Measurements from ENCODE around the gene PTCD1. TPM values are rescaled to one million over a fixed set of nuclear protein-coding genes. Genes with fewer than 3 reads are reported as not detected.

The PTCD1 gene
- total and polyA plus RNA-seq, 7 experiments from 2014 or later, result 3.7 to 10.8 (median 4.3) TPM

GRCh38 chr7:99369767-99370391 lies 68.7 kb downstream of the PTCD1 start:
- H3K27ac Mint-ChIP-seq, result peak overlapping the region in 3 of 9 donors; percentile 18 to 43 (median 24)
- H3K9me3 Mint-ChIP-seq, result no peaks in the 10 kb centered on the region

GRCh38 chr7:99368750-99369389 lies 69.7 kb downstream of the PTCD1 start:
- Histone ChIP-seq H3K4me3 (ENCODE audit: low read length) (no peak overlapping the region), H3K27ac (ENCODE audit: low read depth, low read length) (no peak overlapping the region), H3K27me3 (ENCODE audit: control insufficient read depth in 2 of 2, insufficient read depth in 2 of 2, low read length in 2 of 2) (no peaks in the 10 kb centered on the region), H3K9me3 (ENCODE audit: control insufficient read depth in 2 of 3, low read length in 3 of 3) (no peaks in the 10 kb centered on the region), H3K4me1 (ENCODE audit: control insufficient read depth in 2 of 2, insufficient read depth in 2 of 2, low read length in 2 of 2) (no peaks in the 10 kb centered on the region), H3K36me3 (ENCODE audit: control insufficient read depth in 2 of 3, insufficient read depth in 3 of 3, low read length in 3 of 3) (peaks cover 7 to 32% (median 10%) of the 10 kb centered on the region in 3 experiments)
- H3K27me3 Mint-ChIP-seq, result no peaks in the 10 kb centered on the region
- DNase-seq (no peak), ATAC-seq (no peak)
- peaks cover 0 to 12% (median 6%) of the 10 kb centered on the region in 7 donors for H3K4me1 Mint-ChIP-seq
- no peak overlapping the region for H3K4me3 Mint-ChIP-seq
- H3K9me3 Mint-ChIP-seq, result no peaks in the 10 kb centered on the region
- H3K27ac Mint-ChIP-seq, result peak overlapping the region in 6 of 9 donors; percentile 8 to 77 (median 54)
- H3K36me3 Mint-ChIP-seq, result peaks cover 0 to 7% (median 0%) of the 10 kb centered on the region in 5 donors
- intact Hi-C loops (cut with micrococcal nuclease), result loop anchor here (5.0 kb wide), 2 partner anchors 42 to 468 kb away; partner anchors contain the start of gene ARPC1A (in 1 of the 2)
- POLR2A ChIA-PET, result interaction anchor here (0.7 to 1.6 kb wide), 3 partner anchors 12 to 38 kb away, joined by 4 to 6 read pairs (median 5); no protein-coding TSS in a partner anchor
- CTCF ChIA-PET, result interaction anchor here (0.6 to 0.7 kb wide), 3 partner anchors 12 to 22 kb away, joined by 3 to 4 read pairs (median 3); no protein-coding TSS in a partner anchor

More at GRCh38 chr7:99369767-99370391, 68.7 kb downstream of the PTCD1 start:
- ATAC-seq (no peak), DNase-seq (no peak)
- ChIA-PET POLR2A (interaction anchor here (0.5 to 1.6 kb wide), 5 partner anchors 11 to 668 kb away, joined by 3 to 6 read pairs (median 4); no protein-coding TSS in a partner anchor), CTCF (interaction anchor here (0.6 kb wide), 1 partner anchor 11 kb away, joined by 3 read pairs; no protein-coding TSS in a partner anchor)
- Mint-ChIP-seq H3K27me3 (no peaks in the 10 kb centered on the region), H3K4me1 (peaks cover 0 to 12% (median 6%) of the 10 kb centered on the region in 7 donors), H3K4me3 (peak overlapping the region in 1 of 10 donors; percentile 14), H3K36me3 (peaks cover 0 to 7% (median 0%) of the 10 kb centered on the region in 5 donors)
- intact Hi-C loops (cut with micrococcal nuclease), result loop anchor here (5.0 kb wide), 3 partner anchors 37 to 467 kb away; partner anchors contain the start of genes ARPC1A (in 2 of the 2), BUD31 (in 1 of the 2) and PDAP1 (in 1 of the 2)
- Histone ChIP-seq H3K9me3 (ENCODE audit: control insufficient read depth in 2 of 3, low read length in 3 of 3) (no peaks in the 10 kb centered on the region), H3K27me3 (ENCODE audit: control insufficient read depth in 2 of 2, insufficient read depth in 2 of 2, low read length in 2 of 2) (no peaks in the 10 kb centered on the region), H3K4me3 (ENCODE audit: low read length) (no peak overlapping the region), H3K36me3 (ENCODE audit: control insufficient read depth in 2 of 3, insufficient read depth in 3 of 3, low read length in 3 of 3) (peaks cover 2 to 26% (median 7%) of the 10 kb centered on the region in 3 experiments), H3K27ac (ENCODE audit: low read depth, low read length) (no peak overlapping the region), H3K4me1 (ENCODE audit: control insufficient read depth in 2 of 2, insufficient read depth in 2 of 2, low read length in 2 of 2) (no peaks in the 10 kb centered on the region)

Other genes starting within 250 kb of the PTCD1 start
- not detected for gene KPNA7, start 230.7 kb downstream of the PTCD1 start, total RNA-seq
- not detected for gene KPNA7, start 230.7 kb downstream of the PTCD1 start, polyA plus RNA-seq
- gene MYH16, start 166.0 kb downstream of the PTCD1 start, total RNA-seq, result not detected
- not detected for gene MYH16, start 166.0 kb downstream of the PTCD1 start, polyA plus RNA-seq
- gene ARPC1A, start 112.9 kb downstream of the PTCD1 start, total RNA-seq, result 10 to 100 TPM; 28.1 to 62.5 (median 43.2) TPM
- 100 to 1,000 TPM in 1 of 2 donors, 10 to 100 TPM in 1; 55.7 to 101 TPM for gene ARPC1A, start 112.9 kb downstream of the PTCD1 start, polyA plus RNA-seq
- gene ARPC1B, start 64.1 kb downstream of the PTCD1 start, total RNA-seq, result 100 to 1,000 TPM in 4 of 5 experiments, 10 to 100 TPM in 1; 88.1 to 364 (median 141) TPM
- 100 to 1,000 TPM; 379 to 575 TPM for gene ARPC1B, start 64.1 kb downstream of the PTCD1 start, polyA plus RNA-seq
- gene PDAP1, start 30.2 kb downstream of the PTCD1 start, total RNA-seq, result 100 to 1,000 TPM in 1 of 5 experiments, 10 to 100 TPM in 4; 42.8 to 104 (median 64.0) TPM
- 10 to 100 TPM; 38.4 to 41.2 TPM for gene PDAP1, start 30.2 kb downstream of the PTCD1 start, polyA plus RNA-seq
- 100 to 1,000 TPM in 2 of 5 experiments, 10 to 100 TPM in 3; 55.2 to 134 (median 83.9) TPM for gene BUD31, start 29.8 kb downstream of the PTCD1 start, total RNA-seq
- gene BUD31, start 29.8 kb downstream of the PTCD1 start, polyA plus RNA-seq, result 100 to 1,000 TPM; 148 to 173 TPM
- gene CPSF4, start 145 bp upstream of the PTCD1 start, total RNA-seq, result 10 to 100 TPM; 36.3 to 69.4 (median 45.7) TPM
- 10 to 100 TPM; 22.4 to 28.3 TPM for gene CPSF4, start 145 bp upstream of the PTCD1 start, polyA plus RNA-seq
- 100 to 1,000 TPM in 3 of 5 experiments, 10 to 100 TPM in 2; 77.8 to 349 (median 126) TPM for gene ATP5MF, start 27.4 kb upstream of the PTCD1 start, total RNA-seq
- gene ATP5MF, start 27.4 kb upstream of the PTCD1 start, polyA plus RNA-seq, result 100 to 1,000 TPM; 345 to 406 TPM
- gene ZNF789, start 34.1 kb upstream of the PTCD1 start, total RNA-seq, result 10 to 100 TPM; 17.4 to 28.0 (median 27.3) TPM
- 10 to 100 TPM in 1 of 2 donors, 1 to 10 TPM in 1; 9.5 to 10.6 TPM for gene ZNF789, start 34.1 kb upstream of the PTCD1 start, polyA plus RNA-seq
- 100 to 1,000 TPM in 2 of 5 experiments, 10 to 100 TPM in 3; 55.2 to 199 (median 98.1) TPM for gene ZNF394, start 61.5 kb upstream of the PTCD1 start, total RNA-seq
- 10 to 100 TPM; 68.2 to 93.3 TPM for gene ZNF394, start 61.5 kb upstream of the PTCD1 start, polyA plus RNA-seq
- gene ZKSCAN5, start 65.9 kb upstream of the PTCD1 start, total RNA-seq, result 10 to 100 TPM in 1 of 5 experiments, 1 to 10 TPM in 4; 4.7 to 11.0 (median 8.3) TPM
- gene ZKSCAN5, start 65.9 kb upstream of the PTCD1 start, polyA plus RNA-seq, result 1 to 10 TPM; 4.1 to 8.1 TPM
- gene FAM200A, start 113.3 kb upstream of the PTCD1 start, total RNA-seq, result 10 to 100 TPM in 2 of 5 experiments, 1 to 10 TPM in 3; 1.9 to 13.6 (median 5.0) TPM
- 1 to 10 TPM; 5.9 to 7.6 TPM for gene FAM200A, start 113.3 kb upstream of the PTCD1 start, polyA plus RNA-seq
- gene ZNF655, start 119.8 kb upstream of the PTCD1 start, total RNA-seq, result 100 to 1,000 TPM; 110 to 165 (median 157) TPM
- gene ZNF655, start 119.8 kb upstream of the PTCD1 start, polyA plus RNA-seq, result 10 to 100 TPM; 65.8 to 81.7 TPM
- gene TMEM225B, start 159.5 kb upstream of the PTCD1 start, total RNA-seq, result 1 to 10 TPM in 1 of 5 experiments, under 1 TPM in 3, not detected in 1; 0.80 to 1.9 (median 0.90) TPM
- gene TMEM225B, start 159.5 kb upstream of the PTCD1 start, polyA plus RNA-seq, result 1 to 10 TPM in 1 of 2 donors, under 1 TPM in 1; 0.44 to 2.5 TPM
- gene ZSCAN25, start 178.1 kb upstream of the PTCD1 start, total RNA-seq, result 10 to 100 TPM; 33.9 to 51.6 (median 43.8) TPM
- 10 to 100 TPM; 15.5 to 20.6 TPM for gene ZSCAN25, start 178.1 kb upstream of the PTCD1 start, polyA plus RNA-seq
- gene CYP3A5, start 241.2 kb upstream of the PTCD1 start, total RNA-seq, result under 1 TPM in 1 of 5 experiments, not detected in 4; 0.27 TPM
- gene CYP3A5, start 241.2 kb upstream of the PTCD1 start, polyA plus RNA-seq, result under 1 TPM; 0.69 to 0.87 TPM